ENCODE results near the gene MDP1. TPM values are rescaled to one million over a fixed set of nuclear protein-coding genes. Genes with fewer than 3 reads are reported as not detected.
A peak's percentile ranks its signal among the peaks of the same experiment; 100 is the strongest.

The MDP1 gene
- total RNA-seq, 4 donors from 2014 or later = 11.1 to 17.5 (median 14.4) TPM

GRCh38 chr14:24172871-24173281, 43.0 kb downstream of the MDP1 start:
- no peak for TF ChIP-seq POLR2AphosphoS5 (IDR thresholded peaks at IDR 0.05)
- Histone ChIP-seq H3K4me3 (peak overlapping the region in 2 of 4 donors; percentile 49 to 58), H3K9me3 (no peaks in the 10 kb centered on the region), H3K4me1 (peaks cover 7 to 22% (median 20%) of the 10 kb centered on the region in 4 donors), H3K36me3 (peaks cover 8 to 45% (median 37%) of the 10 kb centered on the region in 4 donors), H3K27me3 (no peaks in the 10 kb centered on the region), H3K27ac (replicated peaks in 1 of 4) (peak overlapping the region in 2 of 4 donors; percentile 23 to 75)
- 71% methylated on average over 20 of the region's 20 CpGs for WGBS
- intact Hi-C loops (cut with DNase I) = no loop called here
- no peak for DNase-seq (ENCODE audit: extremely low spot score)

- H3K4me1 ChIP-seq = peaks cover 7 to 22% (median 20%) of the 10 kb centered on the region in 4 donors
- WGBS = 41% methylated on average over 21 of the region's 30 CpGs
- H3K27ac ChIP-seq (replicated peaks in 1 of 4) = peak overlapping the region; percentile 40 to 75 (median 59)
- DNase-seq (ENCODE audit: extremely low spot score) = no peak
- intact Hi-C loops (cut with DNase I) = no loop called here
- peak overlapping the region; percentile 49 to 58 (median 52) for H3K4me3 ChIP-seq
- H3K36me3 ChIP-seq = peaks cover 7 to 45% (median 36%) of the 10 kb centered on the region in 4 donors
- TF ChIP-seq POLR2AphosphoS5 (IDR thresholded peaks at IDR 0.05) (no peak), CTCF (IDR thresholded peaks at IDR 0.05) (no peak), POLR2A (IDR thresholded peaks at IDR 0.05; ENCODE audit: low read depth) (no peak), EP300 (IDR thresholded peaks at IDR 0.05) (no peak)
- H3K27me3 ChIP-seq = no peaks in the 10 kb centered on the region
- no peaks in the 10 kb centered on the region for H3K9me3 ChIP-seq
These were observed 43.5 kb downstream of the MDP1 start for GRCh38 chr14:24172261-24172860.

GRCh38 chr14:24171422-24172260, 44.2 kb downstream of the MDP1 start, which contains the start of gene REC8:
Gene REC8, plus strand, starts transcription at chr14:24172080. Its CDS starts 473 bp downstream, at chr14:24172553.
- Histone ChIP-seq H3K27me3 (no peaks in the 10 kb centered on the region), H3K4me3 (peak within 1 kb of the TSS; percentile 49 to 58 (median 52)), H3K36me3 (peaks cover 15 to 45% (median 36%) of the 10 kb centered on the region in 4 donors), H3K27ac (replicated peaks in 1 of 4) (peak within 1 kb of the TSS; percentile 40 to 75 (median 59)), H3K4me1 (peaks cover 7 to 22% (median 20%) of the 10 kb centered on the region in 4 donors), H3K9me3 (no peaks in the 10 kb centered on the region)
- 39% methylated on average over 11 of the region's 63 CpGs for WGBS
- intact Hi-C loops (cut with DNase I) = no loop called here
- no peak for TF ChIP-seq POLR2A (IDR thresholded peaks at IDR 0.05; ENCODE audit: low read depth)
- peak; percentile 14 to 32 for TF ChIP-seq POLR2AphosphoS5 (IDR thresholded peaks at IDR 0.05)
- no peak for TF ChIP-seq CTCF (IDR thresholded peaks at IDR 0.05)
- TF ChIP-seq EP300 (IDR thresholded peaks at IDR 0.05) = no peak
- DNase-seq (ENCODE audit: extremely low spot score) = peak; percentile 95

- H3K9me3 ChIP-seq = no peaks in the 10 kb centered on the region
- 84% methylated on average over 3 of the region's 3 CpGs for WGBS
- no peak overlapping the region for H3K4me3 ChIP-seq
- no peak overlapping the region for H3K27ac ChIP-seq (replicated peaks in 1 of 4)
- H3K27me3 ChIP-seq = no peaks in the 10 kb centered on the region
- TF ChIP-seq POLR2A (IDR thresholded peaks at IDR 0.05; ENCODE audit: low read depth) = no peak
- no peak for TF ChIP-seq EP300 (IDR thresholded peaks at IDR 0.05)
- TF ChIP-seq CTCF (IDR thresholded peaks at IDR 0.05) = no peak
- H3K4me1 ChIP-seq = peaks cover 19 to 47% (median 35%) of the 10 kb centered on the region in 4 donors
- H3K36me3 ChIP-seq = peaks cover 53 to 72% (median 61%) of the 10 kb centered on the region in 4 donors
- DNase-seq (ENCODE audit: extremely low spot score) = no peak
- intact Hi-C loops (cut with DNase I) = no loop called here
These were observed 48.3 kb downstream of the MDP1 start for GRCh38 chr14:24167469-24168114.

GRCh38 chr14:24165785-24166184, 50.1 kb downstream of the MDP1 start:
- Histone ChIP-seq H3K4me3 (no peak overlapping the region), H3K27ac (replicated peaks in 1 of 4) (no peak overlapping the region), H3K36me3 (peaks cover 53 to 73% (median 63%) of the 10 kb centered on the region in 4 donors), H3K9me3 (no peaks in the 10 kb centered on the region), H3K27me3 (no peaks in the 10 kb centered on the region), H3K4me1 (peaks cover 20 to 43% (median 33%) of the 10 kb centered on the region in 4 donors)
- DNase-seq (ENCODE audit: extremely low spot score) = no peak
- TF ChIP-seq CTCF (IDR thresholded peaks at IDR 0.05) (no peak), EP300 (IDR thresholded peaks at IDR 0.05) (no peak), POLR2A (IDR thresholded peaks at IDR 0.05; ENCODE audit: low read depth) (no peak), POLR2AphosphoS5 (IDR thresholded peaks at IDR 0.05) (no peak)
- WGBS = 95% methylated on average over 5 of the region's 5 CpGs
- intact Hi-C loops (cut with DNase I) = no loop called here
